NCI-H524 treated with DMSO at 0.1 percent for 48 hours (cell line): ENCODE results near the gene ID2.
A peak's percentile ranks its signal among the peaks of the same experiment; 100 is the strongest.

Experiments used
- DNase-seq: peaks from one replicate; lab custom pipeline; 2025; lab: John Stamatoyannopoulos, UW

The ID2 gene

GRCh38 chr2:8681786-8682692, at the start of gene ID2:
ID2 (plus strand) TSS chr2:8682056; CDS start chr2:8682166, 110 bp downstream.
- peak; percentile 95 for DNase-seq

- DNase-seq = no peak
Measured at GRCh38 chr2:8632755-8633154, 49.1 kb upstream of the ID2 start.

GRCh38 chr2:8633186-8633734, 48.6 kb upstream of the ID2 start:
- DNase-seq = no peak

GRCh38 chr2:8633735-8634313, 48.0 kb upstream of the ID2 start:
- no peak for DNase-seq

- DNase-seq = no peak
Measured at GRCh38 chr2:8634466-8635172, 47.2 kb upstream of the ID2 start.

GRCh38 chr2:8636041-8636491, 45.8 kb upstream of the ID2 start:
- no peak for DNase-seq

- DNase-seq = no peak
Measured at GRCh38 chr2:8636721-8637636, 44.9 kb upstream of the ID2 start.

- DNase-seq = no peak
Measured at GRCh38 chr2:8638327-8638726, 43.5 kb upstream of the ID2 start.

- DNase-seq = no peak
Measured at GRCh38 chr2:8639122-8639635, 42.7 kb upstream of the ID2 start.

GRCh38 chr2:8640498-8640897, 41.4 kb upstream of the ID2 start:
- DNase-seq = no peak

GRCh38 chr2:8641301-8641965, 40.4 kb upstream of the ID2 start:
- DNase-seq = no peak

- DNase-seq = no peak
Measured at GRCh38 chr2:8642366-8643068, 39.3 kb upstream of the ID2 start.

- no peak for DNase-seq
Measured at GRCh38 chr2:8643250-8643995, 38.4 kb upstream of the ID2 start.

- no peak for DNase-seq
Measured at GRCh38 chr2:8643996-8644356, 37.9 kb upstream of the ID2 start.

- no peak for DNase-seq
Measured at GRCh38 chr2:8644605-8645175, 37.2 kb upstream of the ID2 start.

GRCh38 chr2:8645176-8645831, 36.6 kb upstream of the ID2 start:
- no peak for DNase-seq

- DNase-seq = no peak
Measured at GRCh38 chr2:8646731-8647461, 35.0 kb upstream of the ID2 start.

- no peak for DNase-seq
Measured at GRCh38 chr2:8647462-8647857, 34.4 kb upstream of the ID2 start.
